CD4-positive, alpha-beta T cell treated with Interleukin-1 beta for 1 hour (primary cell): ENCODE data around the gene LRRC46.

Experiments used
- DNase-seq, 2 donors: peaks; one replicate each; pipeline ENCODE4 v3.0.0-alpha.2; 2020 to 2022

Gene LRRC46

GRCh38 chr17:47853616-47854015 is 22.1 kb downstream of the LRRC46 start:
- DNase-seq, result no peak

DNA sequence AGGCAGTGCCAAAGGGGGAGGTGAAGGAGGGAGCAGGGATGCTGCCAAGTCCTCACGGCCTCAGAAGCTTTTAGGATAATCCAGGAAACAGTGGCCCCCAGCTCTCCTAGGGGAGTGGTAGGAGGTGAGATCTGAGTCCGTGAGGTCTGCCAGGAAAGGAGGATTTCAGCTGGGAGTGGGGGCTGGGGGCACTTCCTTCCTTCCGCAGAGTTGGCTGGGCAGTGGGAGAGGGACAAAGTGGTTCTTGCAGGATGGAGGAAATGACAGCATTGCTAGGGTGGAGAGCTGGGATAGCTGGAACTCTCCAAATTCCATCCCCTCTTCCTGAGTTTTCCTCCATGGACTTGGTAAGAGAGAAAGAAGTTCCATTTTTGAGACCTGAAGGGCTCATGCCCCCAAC is 24.3 kb downstream of the LRRC46 start:
- no peak for DNase-seq

- no peak for DNase-seq
These were observed 25.4 kb downstream of the LRRC46 start for GRCh38 chr17:47856830-47857229.

DNA sequence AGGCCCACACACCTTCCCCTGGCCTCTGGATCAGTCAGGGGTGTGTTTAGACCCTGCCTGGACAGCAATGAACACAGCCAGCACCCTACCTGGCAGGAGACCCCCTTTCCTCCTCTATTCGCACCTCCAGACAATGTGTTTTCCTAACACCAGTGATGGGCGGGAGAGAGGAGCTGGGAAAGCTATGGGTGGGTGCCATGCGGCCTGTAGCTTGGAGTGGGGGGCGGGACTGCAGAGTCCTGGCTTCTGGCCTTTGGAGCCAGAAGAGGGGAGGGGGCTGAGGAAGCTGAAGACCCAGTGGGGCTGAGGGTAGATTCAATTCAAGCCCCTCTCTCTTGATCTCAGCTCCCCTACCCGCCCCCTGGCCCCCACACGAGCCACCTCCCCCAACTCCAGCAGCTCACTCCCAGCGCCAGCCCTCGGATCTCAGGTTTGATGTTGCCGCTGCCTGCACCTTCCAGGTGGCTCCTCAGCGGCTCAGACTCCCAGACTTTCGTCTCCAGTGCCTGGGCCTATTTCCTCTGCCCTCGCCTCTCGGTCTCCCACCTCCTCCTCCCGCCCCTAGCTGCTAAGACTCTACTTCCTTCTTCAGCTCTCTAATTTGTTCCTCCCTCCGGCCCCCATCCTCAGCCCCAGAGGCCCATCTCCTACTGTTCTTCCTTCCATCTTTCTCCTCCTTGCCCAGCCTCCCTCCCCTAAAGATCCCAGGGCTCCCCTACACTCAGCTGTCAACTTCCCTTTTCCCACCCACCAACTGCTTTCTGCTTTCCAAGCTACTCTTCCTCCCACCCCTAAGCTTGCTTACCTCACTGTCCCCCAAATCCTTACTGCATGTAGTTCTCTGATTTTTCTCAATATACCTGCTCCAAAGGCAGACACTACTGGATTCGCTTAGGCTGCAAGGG is 26.3 kb downstream of the LRRC46 start:
- DNase-seq, result no peak

DNA sequence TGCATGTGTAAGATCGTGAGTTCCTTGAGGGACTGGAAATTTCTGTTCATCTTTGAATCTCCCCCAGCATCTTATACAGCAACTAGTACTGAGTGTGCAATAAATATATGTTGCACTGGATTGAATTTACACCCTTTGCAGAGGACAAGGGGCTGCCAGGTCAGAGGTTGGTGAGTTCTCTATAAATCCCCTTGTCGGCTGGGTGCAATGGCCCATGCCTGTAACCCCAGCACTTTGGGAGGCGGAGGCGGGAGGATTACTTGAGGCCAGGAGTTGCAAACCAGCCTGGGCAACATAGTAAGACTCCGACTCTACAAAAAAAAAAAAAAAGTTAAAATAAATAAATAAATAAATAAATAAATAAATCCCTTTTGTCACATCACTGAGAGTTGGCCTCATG is 28.9 kb downstream of the LRRC46 start:
- DNase-seq, result no peak

GRCh38 chr17:47862621-47863440 is 31.4 kb downstream of the LRRC46 start:
- DNase-seq, result no peak

GRCh38 chr17:47864791-47865216 is 33.3 kb downstream of the LRRC46 start:
- no peak for DNase-seq

- no peak for DNase-seq
These were observed 35.5 kb downstream of the LRRC46 start for GRCh38 chr17:47866941-47867340.

GRCh38 chr17:47867813-47868533 is 36.5 kb downstream of the LRRC46 start:
- DNase-seq, result no peak

GRCh38 chr17:47869114-47869513 is 37.6 kb downstream of the LRRC46 start:
- DNase-seq, result no peak

DNA sequence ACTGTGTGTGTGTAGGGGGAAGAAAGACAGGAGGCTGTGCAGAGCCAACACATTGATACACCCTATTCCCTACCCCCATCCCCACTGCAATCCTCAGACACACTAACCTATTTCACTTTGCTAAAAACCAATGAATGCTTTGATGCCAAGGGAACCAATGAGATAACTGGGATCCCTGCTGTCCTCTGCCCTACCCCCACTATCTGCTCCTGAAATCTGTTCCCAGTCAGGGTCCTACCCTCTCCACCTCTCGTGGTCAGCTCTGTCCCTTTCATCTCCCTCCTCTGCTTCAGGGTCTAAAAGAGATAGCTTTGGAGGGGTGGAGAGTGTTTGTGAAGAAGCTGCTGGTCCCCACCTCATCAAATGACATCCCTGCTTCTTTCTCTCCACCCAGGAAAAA is 38.6 kb downstream of the LRRC46 start:
- no peak for DNase-seq

DNA sequence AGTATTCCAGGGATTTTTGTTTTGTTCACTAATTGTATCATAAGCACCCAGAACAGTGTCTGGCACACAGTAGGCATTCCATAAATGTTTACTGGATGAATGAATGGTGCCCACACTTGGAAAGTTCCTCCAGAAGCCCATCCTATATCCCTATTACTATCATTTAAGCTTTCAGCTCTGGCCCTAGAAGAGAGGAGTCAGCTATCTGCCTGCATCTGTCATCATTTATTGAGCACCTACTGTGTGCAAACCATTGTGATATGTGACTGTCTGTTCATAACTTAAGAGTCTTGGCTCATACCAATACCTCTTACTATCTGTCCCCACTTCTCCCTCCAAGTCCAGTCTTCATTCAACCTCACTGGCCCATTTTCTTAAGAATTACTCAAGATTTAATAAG is 39.6 kb downstream of the LRRC46 start:
- DNase-seq, result no peak

- DNase-seq, result no peak
These were observed 40.7 kb downstream of the LRRC46 start for GRCh38 chr17:47872019-47872650.

GRCh38 chr17:47872651-47873161 is 41.2 kb downstream of the LRRC46 start:
- DNase-seq, result no peak

- DNase-seq, result no peak
These were observed 42.0 kb downstream of the LRRC46 start for GRCh38 chr17:47873200-47874090.

DNA sequence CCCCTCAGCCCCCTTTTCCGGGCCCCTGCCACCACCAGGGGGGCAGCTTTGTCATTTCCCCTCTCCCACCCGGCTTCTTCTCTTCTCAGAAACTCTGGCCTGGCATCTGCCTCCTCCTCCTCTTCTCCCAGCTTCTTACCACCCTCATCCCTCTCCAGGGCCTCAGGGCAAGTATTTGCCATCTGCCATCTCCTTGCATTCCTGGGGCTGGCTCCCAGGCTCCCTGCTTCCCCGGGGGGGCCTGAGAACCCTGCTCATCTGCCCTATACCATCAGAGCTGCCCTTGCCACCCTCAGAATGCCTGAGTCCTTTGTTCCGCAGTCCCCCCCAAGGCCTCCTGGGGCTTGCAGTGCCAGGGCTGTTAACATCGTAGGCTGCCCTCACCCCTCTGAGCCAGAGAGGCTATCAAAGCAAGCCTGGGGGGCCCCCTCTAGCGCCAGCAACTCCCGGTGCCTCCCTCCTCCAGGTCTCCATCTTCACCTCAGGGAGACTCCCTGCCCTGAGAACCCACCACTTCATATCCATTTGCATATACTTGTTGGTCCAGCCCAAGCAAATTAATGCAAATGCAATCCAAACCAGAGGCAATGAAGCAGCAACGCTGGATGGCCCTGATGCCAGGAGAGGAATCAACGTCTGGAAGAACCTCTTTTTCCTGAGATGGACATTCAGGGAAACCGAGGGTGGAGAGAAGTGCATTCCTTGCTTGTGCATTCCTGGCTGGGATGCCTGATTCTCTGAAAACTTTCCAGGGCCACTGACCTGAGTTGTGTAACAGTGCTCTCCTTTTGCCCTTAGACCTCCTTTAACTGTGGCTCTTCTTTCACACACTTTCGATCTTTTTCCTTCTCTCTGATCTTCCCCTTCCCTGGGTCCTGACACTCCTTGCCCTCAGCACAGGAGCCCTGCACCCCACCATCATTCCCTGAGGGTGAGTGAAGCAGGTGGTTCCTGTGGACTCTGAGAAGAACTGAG is 43.8 kb downstream of the LRRC46 start:
- no peak for DNase-seq

DNA sequence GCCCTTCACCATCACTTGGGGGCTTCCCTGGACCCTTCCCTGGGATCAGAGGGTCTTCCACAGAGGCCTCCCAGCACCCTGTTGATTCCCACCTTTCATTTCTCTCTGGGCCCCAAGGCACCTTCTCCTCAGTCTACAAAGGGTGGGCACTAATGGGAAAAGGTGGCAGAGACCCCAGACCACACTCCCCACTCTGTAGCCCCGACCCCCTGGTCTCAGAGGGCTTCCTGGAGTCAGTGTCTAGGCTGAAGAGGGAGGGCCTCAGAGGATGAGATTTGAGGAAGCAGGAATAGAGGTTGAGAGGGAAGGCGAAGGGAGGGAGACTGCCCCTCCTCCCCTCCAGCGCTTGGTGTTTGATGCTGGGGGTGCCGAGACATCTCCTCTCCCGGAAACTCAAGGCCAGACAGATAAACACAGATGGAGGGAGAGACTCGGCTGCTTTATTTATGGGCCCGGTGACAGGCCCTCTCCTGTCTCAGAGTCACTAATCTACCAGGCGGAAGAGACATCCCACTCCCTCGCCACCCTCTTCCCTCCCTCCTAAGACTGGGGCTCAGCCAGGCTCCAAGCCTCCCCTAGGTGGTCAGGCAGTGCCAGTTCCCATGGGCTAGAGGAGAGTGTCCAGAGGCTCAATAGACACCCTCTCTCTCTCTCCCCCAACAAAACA is 46.0 kb downstream of the LRRC46 start:
- no peak for DNase-seq

GRCh38 chr17:47878203-47879027 is 46.9 kb downstream of the LRRC46 start:
- no peak for DNase-seq
